Measurements from ENCODE around the gene WDR5B.

GRCh38 chr3:122421101-122421500, 5.2 kb upstream of the WDR5B start:
- TF ChIP-seq, protein P1, sequence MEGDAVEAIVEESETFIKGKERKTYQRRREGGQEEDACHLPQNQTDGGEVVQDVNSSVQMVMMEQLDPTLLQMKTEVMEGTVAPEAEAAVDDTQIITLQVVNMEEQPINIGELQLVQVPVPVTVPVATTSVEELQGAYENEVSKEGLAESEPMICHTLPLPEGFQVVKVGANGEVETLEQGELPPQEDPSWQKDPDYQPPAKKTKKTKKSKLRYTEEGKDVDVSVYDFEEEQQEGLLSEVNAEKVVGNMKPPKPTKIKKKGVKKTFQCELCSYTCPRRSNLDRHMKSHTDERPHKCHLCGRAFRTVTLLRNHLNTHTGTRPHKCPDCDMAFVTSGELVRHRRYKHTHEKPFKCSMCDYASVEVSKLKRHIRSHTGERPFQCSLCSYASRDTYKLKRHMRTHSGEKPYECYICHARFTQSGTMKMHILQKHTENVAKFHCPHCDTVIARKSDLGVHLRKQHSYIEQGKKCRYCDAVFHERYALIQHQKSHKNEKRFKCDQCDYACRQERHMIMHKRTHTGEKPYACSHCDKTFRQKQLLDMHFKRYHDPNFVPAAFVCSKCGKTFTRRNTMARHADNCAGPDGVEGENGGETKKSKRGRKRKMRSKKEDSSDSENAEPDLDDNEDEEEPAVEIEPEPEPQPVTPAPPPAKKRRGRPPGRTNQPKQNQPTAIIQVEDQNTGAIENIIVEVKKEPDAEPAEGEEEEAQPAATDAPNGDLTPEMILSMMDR (IDR thresholded peaks at IDR 0.05 in 2 of 3, conservative IDR thresholded peaks at IDR 0.05 in 1 of 3; ENCODE audit: borderline replicate concordance in 1 of 3, insufficient read depth in 1 of 3, low read depth in 2 of 3, low read length in 2 of 3): no peak
- TF ChIP-seq RAD21 (IDR thresholded peaks at IDR 0.05; ENCODE audit: low read depth) (no peak), EZH2 (IDR thresholded peaks at IDR 0.05) (no peak), POLR2A (IDR thresholded peaks at IDR 0.05; ENCODE audit: borderline replicate concordance, extremely low read depth, insufficient read depth, insufficient read length) (no peak), EGR1 (IDR thresholded peaks at IDR 0.05; ENCODE audit: low read depth) (no peak), ZNF274 (IDR thresholded peaks at IDR 0.05; ENCODE audit: low read depth, low read length) (no peak), CEBPB (IDR thresholded peaks at IDR 0.05; ENCODE audit: low read depth) (no peak), ATF3 (IDR thresholded peaks at IDR 0.05) (no peak), ZFX (IDR thresholded peaks at IDR 0.05) (no peak), POLR2AphosphoS5 (IDR thresholded peaks at IDR 0.05; ENCODE audit: low read depth, low read length) (no peak)
- TF ChIP-seq, protein P2, sequence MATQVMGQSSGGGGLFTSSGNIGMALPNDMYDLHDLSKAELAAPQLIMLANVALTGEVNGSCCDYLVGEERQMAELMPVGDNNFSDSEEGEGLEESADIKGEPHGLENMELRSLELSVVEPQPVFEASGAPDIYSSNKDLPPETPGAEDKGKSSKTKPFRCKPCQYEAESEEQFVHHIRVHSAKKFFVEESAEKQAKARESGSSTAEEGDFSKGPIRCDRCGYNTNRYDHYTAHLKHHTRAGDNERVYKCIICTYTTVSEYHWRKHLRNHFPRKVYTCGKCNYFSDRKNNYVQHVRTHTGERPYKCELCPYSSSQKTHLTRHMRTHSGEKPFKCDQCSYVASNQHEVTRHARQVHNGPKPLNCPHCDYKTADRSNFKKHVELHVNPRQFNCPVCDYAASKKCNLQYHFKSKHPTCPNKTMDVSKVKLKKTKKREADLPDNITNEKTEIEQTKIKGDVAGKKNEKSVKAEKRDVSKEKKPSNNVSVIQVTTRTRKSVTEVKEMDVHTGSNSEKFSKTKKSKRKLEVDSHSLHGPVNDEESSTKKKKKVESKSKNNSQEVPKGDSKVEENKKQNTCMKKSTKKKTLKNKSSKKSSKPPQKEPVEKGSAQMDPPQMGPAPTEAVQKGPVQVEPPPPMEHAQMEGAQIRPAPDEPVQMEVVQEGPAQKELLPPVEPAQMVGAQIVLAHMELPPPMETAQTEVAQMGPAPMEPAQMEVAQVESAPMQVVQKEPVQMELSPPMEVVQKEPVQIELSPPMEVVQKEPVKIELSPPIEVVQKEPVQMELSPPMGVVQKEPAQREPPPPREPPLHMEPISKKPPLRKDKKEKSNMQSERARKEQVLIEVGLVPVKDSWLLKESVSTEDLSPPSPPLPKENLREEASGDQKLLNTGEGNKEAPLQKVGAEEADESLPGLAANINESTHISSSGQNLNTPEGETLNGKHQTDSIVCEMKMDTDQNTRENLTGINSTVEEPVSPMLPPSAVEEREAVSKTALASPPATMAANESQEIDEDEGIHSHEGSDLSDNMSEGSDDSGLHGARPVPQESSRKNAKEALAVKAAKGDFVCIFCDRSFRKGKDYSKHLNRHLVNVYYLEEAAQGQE (IDR thresholded peaks at IDR 0.05; ENCODE audit: low read depth): no peak
- TF ChIP-seq, protein P3, sequence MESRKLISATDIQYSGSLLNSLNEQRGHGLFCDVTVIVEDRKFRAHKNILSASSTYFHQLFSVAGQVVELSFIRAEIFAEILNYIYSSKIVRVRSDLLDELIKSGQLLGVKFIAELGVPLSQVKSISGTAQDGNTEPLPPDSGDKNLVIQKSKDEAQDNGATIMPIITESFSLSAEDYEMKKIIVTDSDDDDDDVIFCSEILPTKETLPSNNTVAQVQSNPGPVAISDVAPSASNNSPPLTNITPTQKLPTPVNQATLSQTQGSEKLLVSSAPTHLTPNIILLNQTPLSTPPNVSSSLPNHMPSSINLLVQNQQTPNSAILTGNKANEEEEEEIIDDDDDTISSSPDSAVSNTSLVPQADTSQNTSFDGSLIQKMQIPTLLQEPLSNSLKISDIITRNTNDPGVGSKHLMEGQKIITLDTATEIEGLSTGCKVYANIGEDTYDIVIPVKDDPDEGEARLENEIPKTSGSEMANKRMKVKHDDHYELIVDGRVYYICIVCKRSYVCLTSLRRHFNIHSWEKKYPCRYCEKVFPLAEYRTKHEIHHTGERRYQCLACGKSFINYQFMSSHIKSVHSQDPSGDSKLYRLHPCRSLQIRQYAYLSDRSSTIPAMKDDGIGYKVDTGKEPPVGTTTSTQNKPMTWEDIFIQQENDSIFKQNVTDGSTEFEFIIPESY (IDR thresholded peaks at IDR 0.05; ENCODE audit: extremely low read depth, insufficient replicate concordance, low read length): no peak
